SK-N-SH treated with all-trans-retinoic acid at 6 μM for 48 hours (cell line): ENCODE results near the gene ZNF679.

Experiments used
- ARNTL ChIP-seq: fragments of 450-650 bp; formaldehyde crosslinking; IDR thresholded peaks from 2 replicates; pipeline ENCODE4 v1.5.0; 2020; ENCODE audit warnings: low read depth, mild to moderate bottlenecking, moderate library complexity, borderline replicate concordance
- BACH2 ChIP-seq: fragments of 250-450 bp; sonication (Bioruptor Pico); IDR thresholded peaks from 2 replicates; pipeline ENCODE4 v1.9.0; 2021; ENCODE audit warnings: mild to moderate bottlenecking, borderline replicate concordance
- ISL1 ChIP-seq: fragments of 250-450 bp; sonication (Bioruptor Pico); IDR thresholded peaks from 2 replicates; pipeline ENCODE4 v2.1.2; 2022; ENCODE audit warnings: mild to moderate bottlenecking, moderate library complexity
- OSR1 ChIP-seq: fragments of 250-450 bp; sonication (Bioruptor Pico); IDR thresholded peaks from 2 replicates; pipeline ENCODE4 v1.8.0; 2022; ENCODE audit warnings: moderate library complexity, mild to moderate bottlenecking, inconsistent platforms
- RARB ChIP-seq: fragments of 250-450 bp; sonication (Bioruptor Pico); IDR thresholded peaks from 2 replicates; pipeline ENCODE4 v1.8.0; 2021; ENCODE audit warnings: mild to moderate bottlenecking, moderate library complexity
- TCF4 ChIP-seq: fragments of 250-450 bp; sonication (Bioruptor Pico); IDR thresholded peaks from 2 replicates; pipeline ENCODE4 v1.8.0; 2021; ENCODE audit warnings: mild to moderate bottlenecking, moderate library complexity, borderline replicate concordance
- ZFP3 ChIP-seq: fragments of 250-450 bp; sonication (Bioruptor Pico); IDR thresholded peaks from 2 replicates; pipeline ENCODE4 v1.5.0; 2020; ENCODE audit warnings: mild to moderate bottlenecking, moderate library complexity
- TF ChIP-seq, protein P1 (sequence below): fragments of 250-450 bp; sonication (Bioruptor Pico); IDR thresholded peaks from 2 replicates; pipeline ENCODE4 v1.8.0; 2020; ENCODE audit warnings: mild to moderate bottlenecking, moderate library complexity, borderline replicate concordance
- TF ChIP-seq, protein P2 (sequence below): fragments of 250-450 bp; sonication (Bioruptor Pico); IDR thresholded peaks from 2 replicates; pipeline ENCODE4 v1.5.0; 2020; ENCODE audit warnings: mild to moderate bottlenecking, moderate library complexity
- TF ChIP-seq, protein P3 (sequence below): fragments of 250-450 bp; sonication (Bioruptor Pico); IDR thresholded peaks from 2 replicates; pipeline ENCODE4 v1.5.1; 2021; ENCODE audit warnings: mild to moderate bottlenecking, moderate library complexity

DNA sequence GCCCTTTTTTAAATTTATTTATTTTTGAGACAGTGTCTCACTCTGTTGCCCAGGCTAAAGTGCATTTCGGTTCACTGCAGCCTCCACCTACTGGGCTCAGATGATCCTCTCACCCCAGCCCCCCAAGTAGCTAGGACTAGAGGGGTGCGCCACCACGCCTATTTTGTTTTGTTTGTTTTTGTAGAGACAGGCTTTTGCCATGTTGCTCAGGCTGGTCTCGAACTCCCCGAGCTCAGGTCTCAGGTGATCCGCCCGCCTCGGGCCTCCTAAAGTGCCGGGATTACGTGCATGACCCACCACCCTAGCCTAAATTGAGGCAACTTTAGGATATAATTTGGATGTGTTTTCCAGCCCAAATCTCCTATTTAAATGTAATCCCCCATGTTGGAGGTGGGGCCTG is 86.3 kb downstream of the ZNF679 start:
- TF ChIP-seq ARNTL (CRISPR knock-in tag), result no peak
- no peak for TF ChIP-seq TCF4 (CRISPR knock-in tag)
- no peak for TF ChIP-seq ISL1
- TF ChIP-seq RARB (CRISPR knock-in tag), result no peak
- TF ChIP-seq, protein P1, sequence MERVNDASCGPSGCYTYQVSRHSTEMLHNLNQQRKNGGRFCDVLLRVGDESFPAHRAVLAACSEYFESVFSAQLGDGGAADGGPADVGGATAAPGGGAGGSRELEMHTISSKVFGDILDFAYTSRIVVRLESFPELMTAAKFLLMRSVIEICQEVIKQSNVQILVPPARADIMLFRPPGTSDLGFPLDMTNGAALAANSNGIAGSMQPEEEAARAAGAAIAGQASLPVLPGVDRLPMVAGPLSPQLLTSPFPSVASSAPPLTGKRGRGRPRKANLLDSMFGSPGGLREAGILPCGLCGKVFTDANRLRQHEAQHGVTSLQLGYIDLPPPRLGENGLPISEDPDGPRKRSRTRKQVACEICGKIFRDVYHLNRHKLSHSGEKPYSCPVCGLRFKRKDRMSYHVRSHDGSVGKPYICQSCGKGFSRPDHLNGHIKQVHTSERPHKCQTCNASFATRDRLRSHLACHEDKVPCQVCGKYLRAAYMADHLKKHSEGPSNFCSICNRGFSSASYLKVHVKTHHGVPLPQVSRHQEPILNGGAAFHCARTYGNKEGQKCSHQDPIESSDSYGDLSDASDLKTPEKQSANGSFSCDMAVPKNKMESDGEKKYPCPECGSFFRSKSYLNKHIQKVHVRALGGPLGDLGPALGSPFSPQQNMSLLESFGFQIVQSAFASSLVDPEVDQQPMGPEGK, result no peak
- no peak for TF ChIP-seq OSR1 (CRISPR knock-in tag)
- no peak for TF ChIP-seq BACH2 (CRISPR knock-in tag)
- TF ChIP-seq ZFP3 (CRISPR knock-in tag), result no peak
- TF ChIP-seq, protein P2, sequence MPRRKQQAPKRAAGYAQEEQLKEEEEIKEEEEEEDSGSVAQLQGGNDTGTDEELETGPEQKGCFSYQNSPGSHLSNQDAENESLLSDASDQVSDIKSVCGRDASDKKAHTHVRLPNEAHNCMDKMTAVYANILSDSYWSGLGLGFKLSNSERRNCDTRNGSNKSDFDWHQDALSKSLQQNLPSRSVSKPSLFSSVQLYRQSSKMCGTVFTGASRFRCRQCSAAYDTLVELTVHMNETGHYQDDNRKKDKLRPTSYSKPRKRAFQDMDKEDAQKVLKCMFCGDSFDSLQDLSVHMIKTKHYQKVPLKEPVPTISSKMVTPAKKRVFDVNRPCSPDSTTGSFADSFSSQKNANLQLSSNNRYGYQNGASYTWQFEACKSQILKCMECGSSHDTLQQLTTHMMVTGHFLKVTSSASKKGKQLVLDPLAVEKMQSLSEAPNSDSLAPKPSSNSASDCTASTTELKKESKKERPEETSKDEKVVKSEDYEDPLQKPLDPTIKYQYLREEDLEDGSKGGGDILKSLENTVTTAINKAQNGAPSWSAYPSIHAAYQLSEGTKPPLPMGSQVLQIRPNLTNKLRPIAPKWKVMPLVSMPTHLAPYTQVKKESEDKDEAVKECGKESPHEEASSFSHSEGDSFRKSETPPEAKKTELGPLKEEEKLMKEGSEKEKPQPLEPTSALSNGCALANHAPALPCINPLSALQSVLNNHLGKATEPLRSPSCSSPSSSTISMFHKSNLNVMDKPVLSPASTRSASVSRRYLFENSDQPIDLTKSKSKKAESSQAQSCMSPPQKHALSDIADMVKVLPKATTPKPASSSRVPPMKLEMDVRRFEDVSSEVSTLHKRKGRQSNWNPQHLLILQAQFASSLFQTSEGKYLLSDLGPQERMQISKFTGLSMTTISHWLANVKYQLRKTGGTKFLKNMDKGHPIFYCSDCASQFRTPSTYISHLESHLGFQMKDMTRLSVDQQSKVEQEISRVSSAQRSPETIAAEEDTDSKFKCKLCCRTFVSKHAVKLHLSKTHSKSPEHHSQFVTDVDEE (CRISPR knock-in tag), result no peak
- TF ChIP-seq, protein P3, sequence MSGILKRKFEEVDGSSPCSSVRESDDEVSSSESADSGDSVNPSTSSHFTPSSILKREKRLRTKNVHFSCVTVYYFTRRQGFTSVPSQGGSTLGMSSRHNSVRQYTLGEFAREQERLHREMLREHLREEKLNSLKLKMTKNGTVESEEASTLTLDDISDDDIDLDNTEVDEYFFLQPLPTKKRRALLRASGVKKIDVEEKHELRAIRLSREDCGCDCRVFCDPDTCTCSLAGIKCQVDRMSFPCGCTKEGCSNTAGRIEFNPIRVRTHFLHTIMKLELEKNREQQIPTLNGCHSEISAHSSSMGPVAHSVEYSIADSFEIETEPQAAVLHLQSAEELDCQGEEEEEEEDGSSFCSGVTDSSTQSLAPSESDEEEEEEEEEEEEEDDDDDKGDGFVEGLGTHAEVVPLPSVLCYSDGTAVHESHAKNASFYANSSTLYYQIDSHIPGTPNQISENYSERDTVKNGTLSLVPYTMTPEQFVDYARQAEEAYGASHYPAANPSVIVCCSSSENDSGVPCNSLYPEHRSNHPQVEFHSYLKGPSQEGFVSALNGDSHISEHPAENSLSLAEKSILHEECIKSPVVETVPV, result no peak
